ENCODE data around the gene THBD. TPM values are rescaled to one million over a fixed set of nuclear protein-coding genes. Genes with fewer than 3 reads are reported as not detected.

Gene THBD
- not detected in 2 replicates for total RNA-seq (2022)
- Bru-seq, nascent RNA = percentile 12 among the genes with signal in this experiment
- percentile 12 among the genes with signal in this experiment for BruChase-seq, experiment 1, labeled RNA remaining after a 6-hour chase
- BruChase-seq, experiment 2, labeled RNA remaining after a 2-hour chase = percentile 12 among the genes with signal in this experiment
- long read RNA-seq, full-length matches to known transcripts = 1 of 1 reads
- long read RNA-seq, partial matches to known transcripts = 0 of 1 reads
- long read RNA-seq, other reads (novel, unspliced or antisense) = 0 of 1 reads

GRCh38 chr20:23049201-23050075 is at the start of gene THBD:
Gene THBD, minus strand, starts transcription at chr20:23049672. Its CDS starts 168 bp downstream, at chr20:23049504.
- Mint-ChIP-seq H3K36me3 (ENCODE audit: insufficient read depth, unreplicated experiment) (no peaks in the 10 kb centered on the region), H3K4me1 (ENCODE audit: low read depth, unreplicated experiment) (no peaks in the 10 kb centered on the region), H3K27ac (ENCODE audit: unreplicated experiment) (no peak within 1 kb of the TSS), H3K9me3 (ENCODE audit: low read depth, unreplicated experiment) (no peaks in the 10 kb centered on the region), H3K4me3 (ENCODE audit: low read depth, unreplicated experiment) (peak within 1 kb of the TSS; percentile 48), H3K27me3 (ENCODE audit: unreplicated experiment) (peaks cover 52% of the 10 kb centered on the region)
- intact Hi-C loops (cut with micrococcal nuclease; ENCODE audit: unreplicated experiment) = no loop called here
- no TSS peak for BruUV-seq (replicated peaks)
- no peak for TF ChIP-seq CTCF (IDR thresholded peaks at IDR 0.05; ENCODE audit: unreplicated experiment)
- CTCF ChIA-PET = interaction anchor here (0.8 kb wide), 2 partner anchors 40 to 321 kb away, joined by 3 read pairs; no protein-coding TSS in a partner anchor
- peak; percentile 6 for DNase-seq

- intact Hi-C loops (cut with micrococcal nuclease; ENCODE audit: unreplicated experiment) = no loop called here
- Mint-ChIP-seq H3K27me3 (ENCODE audit: unreplicated experiment) (peaks cover 28% of the 10 kb centered on the region), H3K27ac (ENCODE audit: unreplicated experiment) (no peak overlapping the region), H3K9me3 (ENCODE audit: low read depth, unreplicated experiment) (no peaks in the 10 kb centered on the region), H3K4me3 (ENCODE audit: low read depth, unreplicated experiment) (no peak overlapping the region), H3K4me1 (ENCODE audit: low read depth, unreplicated experiment) (no peaks in the 10 kb centered on the region), H3K36me3 (ENCODE audit: insufficient read depth, unreplicated experiment) (no peaks in the 10 kb centered on the region)
- CTCF ChIA-PET = interaction anchor here (0.6 kb wide), 1 partner anchor 92 kb away, joined by 3 read pairs; no protein-coding TSS in a partner anchor
- BruUV-seq (replicated peaks) = no TSS peak
- no peak for DNase-seq
- TF ChIP-seq CTCF (IDR thresholded peaks at IDR 0.05; ENCODE audit: unreplicated experiment) = no peak
These were observed 48.4 kb upstream of the THBD start for GRCh38 chr20:23097636-23098580.

GRCh38 chr20:23096986-23097520 is 47.6 kb upstream of the THBD start:
- Mint-ChIP-seq H3K4me1 (ENCODE audit: low read depth, unreplicated experiment) (no peaks in the 10 kb centered on the region), H3K36me3 (ENCODE audit: insufficient read depth, unreplicated experiment) (no peaks in the 10 kb centered on the region), H3K9me3 (ENCODE audit: low read depth, unreplicated experiment) (no peaks in the 10 kb centered on the region), H3K27me3 (ENCODE audit: unreplicated experiment) (peaks cover 28% of the 10 kb centered on the region), H3K4me3 (ENCODE audit: low read depth, unreplicated experiment) (no peak overlapping the region), H3K27ac (ENCODE audit: unreplicated experiment) (no peak overlapping the region)
- intact Hi-C loops (cut with micrococcal nuclease; ENCODE audit: unreplicated experiment) = no loop called here
- BruUV-seq (replicated peaks) = no TSS peak
- no peak for DNase-seq
- no peak for TF ChIP-seq CTCF (IDR thresholded peaks at IDR 0.05; ENCODE audit: unreplicated experiment)
- CTCF ChIA-PET = interaction anchor here (0.6 kb wide), 1 partner anchor 91 kb away, joined by 3 read pairs; no protein-coding TSS in a partner anchor

- no peaks in the 10 kb centered on the region for H3K9me3 Mint-ChIP-seq (ENCODE audit: low read depth, unreplicated experiment)
These were observed 46.6 kb upstream of the THBD start for GRCh38 chr20:23096097-23096496.

More at GRCh38 chr20:23096097-23096496, 46.6 kb upstream of the THBD start:
- intact Hi-C loops (cut with micrococcal nuclease; ENCODE audit: unreplicated experiment) = no loop called here
- Mint-ChIP-seq H3K27me3 (ENCODE audit: unreplicated experiment) (peaks cover 27% of the 10 kb centered on the region), H3K4me1 (ENCODE audit: low read depth, unreplicated experiment) (no peaks in the 10 kb centered on the region), H3K4me3 (ENCODE audit: low read depth, unreplicated experiment) (no peak overlapping the region), H3K27ac (ENCODE audit: unreplicated experiment) (no peak overlapping the region), H3K36me3 (ENCODE audit: insufficient read depth, unreplicated experiment) (no peaks in the 10 kb centered on the region)
- CTCF ChIA-PET = no interaction called here
- no TSS peak for BruUV-seq (replicated peaks)
- DNase-seq = no peak
- TF ChIP-seq CTCF (IDR thresholded peaks at IDR 0.05; ENCODE audit: unreplicated experiment) = no peak

Data from Calu3 (cell line).